GM21723 (cell line): ENCODE measurements around the gene VEGFD.
"Not testable (repeated sequence)": the region's sequence is repeated elsewhere in the genome, so short reads cannot be mapped to it uniquely, and the experiment has no call there.

Experiments
- ATAC-seq: cut with Tn5 transposase; IDR thresholded peaks from one replicate; pipeline ENCODE4 v1.9.1; 2021; ENCODE audit warnings: mild to moderate bottlenecking, moderate library complexity; ENCODE audit not compliant: unreplicated experiment

Gene VEGFD

DNA sequence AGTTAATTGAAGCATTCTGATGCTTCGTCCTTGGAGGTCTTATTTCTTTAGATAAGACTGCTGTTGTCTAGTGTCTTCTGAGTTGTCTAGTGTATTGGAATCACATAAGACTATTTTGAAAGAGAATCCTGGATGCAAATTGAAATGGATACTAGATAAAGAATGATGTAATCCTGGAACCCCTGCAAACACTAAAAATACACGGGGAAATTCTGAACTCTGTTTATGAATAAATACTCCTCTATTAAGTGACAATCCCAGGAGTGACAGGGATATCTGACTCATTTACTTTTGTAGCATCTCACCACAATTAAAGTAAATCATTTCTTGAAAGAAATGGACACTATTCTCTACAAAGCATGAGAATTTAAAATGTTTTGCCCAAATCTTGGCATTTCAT lies 69.7 kb downstream of the VEGFD start:
- no peak for ATAC-seq

GRCh38 chrX:15311119-15311518 lies 73.1 kb downstream of the VEGFD start:
- ATAC-seq = no peak

DNA sequence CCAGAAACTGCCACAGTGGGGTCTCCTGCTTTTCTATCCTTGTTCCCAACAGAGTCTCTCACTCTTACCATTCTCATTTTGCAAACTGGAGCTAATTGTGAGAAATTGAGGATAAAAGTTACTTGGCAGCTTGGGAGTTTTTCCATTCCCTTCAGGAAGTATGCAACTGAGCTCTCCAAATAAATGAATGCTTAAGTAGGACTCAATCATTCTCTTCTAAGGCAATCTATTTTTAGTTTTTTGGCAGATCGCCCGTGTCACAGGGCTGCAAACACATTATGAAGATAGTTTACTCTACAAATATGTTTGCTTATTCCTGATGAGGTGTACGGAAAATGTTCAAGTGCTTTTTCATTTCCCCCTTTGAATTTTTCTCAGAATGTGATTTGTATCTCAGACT lies 74.1 kb downstream of the VEGFD start:
- no peak for ATAC-seq

DNA sequence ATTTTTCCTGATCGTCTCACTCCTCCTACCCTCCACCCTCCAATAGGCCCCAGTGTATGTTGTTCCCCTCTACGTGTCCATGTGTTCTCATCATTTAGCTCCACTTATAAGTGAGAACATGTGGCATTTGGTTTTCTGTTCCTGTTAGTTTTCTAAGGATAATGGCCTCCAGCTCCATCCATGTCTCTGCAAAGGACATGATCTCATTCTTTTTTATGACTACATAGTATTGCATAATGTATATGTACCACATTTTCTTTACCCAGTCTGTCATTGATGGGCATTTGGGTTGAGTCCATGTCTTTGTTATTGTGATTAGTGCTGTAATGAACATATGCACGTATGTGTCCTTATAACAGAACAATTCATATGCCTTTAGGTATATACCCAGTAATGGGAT lies 78.3 kb downstream of the VEGFD start:
- not testable (repeated sequence) for ATAC-seq

DNA sequence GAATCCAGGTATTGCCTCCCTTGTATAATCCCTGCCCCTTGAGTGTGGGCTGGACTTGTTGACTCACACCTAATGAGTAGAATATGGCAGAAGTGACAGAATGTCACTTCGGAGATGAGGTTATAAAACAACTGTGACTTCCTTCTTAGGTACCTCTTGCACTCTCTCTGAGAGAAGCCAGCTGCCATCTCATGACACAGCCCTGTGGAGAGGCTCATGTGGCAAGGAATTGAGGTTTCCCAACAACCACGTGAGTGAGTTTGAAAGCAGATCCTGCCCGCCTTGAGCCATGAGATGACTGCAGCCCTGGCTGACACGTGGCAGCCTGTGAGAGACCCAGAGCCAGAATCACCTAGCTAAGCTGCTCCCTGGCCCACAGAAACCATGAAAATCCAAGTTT lies 82.3 kb downstream of the VEGFD start:
- ATAC-seq = no peak

DNA sequence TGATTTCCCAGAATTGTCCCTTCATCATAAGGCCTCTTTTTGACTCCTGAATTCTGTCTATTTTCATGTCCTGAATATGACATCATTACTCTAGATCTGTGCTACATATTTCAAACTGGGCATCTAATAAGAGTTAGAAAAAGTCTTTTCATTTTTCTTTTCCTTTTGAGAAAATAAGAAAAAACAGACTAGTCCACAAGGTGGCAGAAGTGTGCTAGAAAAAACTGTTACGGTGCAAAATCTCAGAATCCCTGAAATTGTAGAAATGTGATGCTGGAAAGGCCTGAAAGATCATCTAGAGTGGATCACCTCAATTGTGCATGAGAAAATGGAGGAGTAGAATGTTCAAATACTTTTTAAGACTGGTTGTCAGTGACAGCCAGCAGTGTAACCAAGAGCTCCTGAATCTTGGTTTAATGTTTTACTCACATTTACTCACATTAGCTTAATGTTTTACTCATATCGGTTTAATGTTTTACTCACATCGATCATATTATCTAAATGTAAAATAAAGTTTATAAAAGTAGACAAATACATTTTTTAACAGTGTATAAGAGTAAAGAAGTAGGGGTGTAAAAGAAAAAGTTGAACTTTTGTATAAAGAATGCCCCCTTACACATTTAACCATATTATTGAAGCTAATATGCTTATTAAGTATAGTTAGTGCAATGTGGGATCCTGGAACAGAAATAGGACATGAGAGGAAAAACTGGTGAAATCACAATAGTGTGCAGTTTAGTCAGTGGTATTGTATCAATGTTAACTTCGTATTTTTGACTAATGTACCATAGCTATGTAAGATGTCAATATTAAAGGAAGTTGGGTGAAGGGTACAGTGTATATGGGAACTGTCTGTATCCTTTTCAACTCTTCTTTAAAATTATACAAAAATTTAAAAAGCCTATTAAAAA lies 84.0 kb downstream of the VEGFD start:
- ATAC-seq = no peak

DNA sequence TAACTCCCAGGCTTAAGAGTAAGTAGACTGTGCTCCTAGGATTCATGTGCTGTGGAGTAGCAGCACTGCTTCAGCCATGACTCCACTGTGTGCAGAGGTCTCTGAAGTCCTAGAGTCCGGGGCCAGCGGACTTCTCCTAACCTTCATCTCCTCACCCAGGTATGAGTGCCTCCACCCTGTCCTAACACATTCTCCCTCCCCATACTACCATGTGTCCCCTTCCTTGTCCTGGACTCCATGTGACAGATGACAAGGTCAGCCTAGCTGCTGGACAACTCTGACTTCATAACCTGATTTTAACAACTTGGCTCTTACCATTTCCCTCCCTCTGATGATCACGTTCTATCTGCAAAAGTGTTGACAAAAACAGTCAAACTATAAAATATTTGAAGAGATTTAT lies 85.4 kb downstream of the VEGFD start:
- ATAC-seq = no peak

DNA sequence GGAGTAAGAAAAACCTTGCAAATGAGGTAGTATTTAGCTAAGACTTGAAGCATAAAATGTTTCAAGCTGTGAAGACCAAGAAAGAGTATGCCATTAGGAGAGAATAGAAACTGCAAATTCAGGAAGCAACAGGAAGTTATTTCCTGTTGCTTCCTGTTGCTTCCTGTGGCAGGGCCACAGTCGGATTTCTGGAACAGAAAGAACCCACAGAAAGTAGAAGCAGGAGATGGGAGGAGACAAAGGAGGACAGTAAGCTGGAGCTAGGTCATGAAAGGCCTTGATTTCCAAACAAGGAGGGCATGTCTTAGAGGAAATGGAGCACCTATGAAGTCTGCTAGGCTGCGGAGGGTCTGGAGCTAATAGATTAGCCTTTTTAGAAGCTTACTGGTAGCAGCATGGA lies 86.0 kb downstream of the VEGFD start:
- no peak for ATAC-seq
